ENCODE data around the gene TEX2. TPM values are rescaled to one million over a fixed set of nuclear protein-coding genes. Genes with fewer than 3 reads are reported as not detected.

TEX2 gene
- polyA plus RNA-seq, 1 of the 3 experiments (the other 2 are of a cell fraction): 24.0 TPM

DNA sequence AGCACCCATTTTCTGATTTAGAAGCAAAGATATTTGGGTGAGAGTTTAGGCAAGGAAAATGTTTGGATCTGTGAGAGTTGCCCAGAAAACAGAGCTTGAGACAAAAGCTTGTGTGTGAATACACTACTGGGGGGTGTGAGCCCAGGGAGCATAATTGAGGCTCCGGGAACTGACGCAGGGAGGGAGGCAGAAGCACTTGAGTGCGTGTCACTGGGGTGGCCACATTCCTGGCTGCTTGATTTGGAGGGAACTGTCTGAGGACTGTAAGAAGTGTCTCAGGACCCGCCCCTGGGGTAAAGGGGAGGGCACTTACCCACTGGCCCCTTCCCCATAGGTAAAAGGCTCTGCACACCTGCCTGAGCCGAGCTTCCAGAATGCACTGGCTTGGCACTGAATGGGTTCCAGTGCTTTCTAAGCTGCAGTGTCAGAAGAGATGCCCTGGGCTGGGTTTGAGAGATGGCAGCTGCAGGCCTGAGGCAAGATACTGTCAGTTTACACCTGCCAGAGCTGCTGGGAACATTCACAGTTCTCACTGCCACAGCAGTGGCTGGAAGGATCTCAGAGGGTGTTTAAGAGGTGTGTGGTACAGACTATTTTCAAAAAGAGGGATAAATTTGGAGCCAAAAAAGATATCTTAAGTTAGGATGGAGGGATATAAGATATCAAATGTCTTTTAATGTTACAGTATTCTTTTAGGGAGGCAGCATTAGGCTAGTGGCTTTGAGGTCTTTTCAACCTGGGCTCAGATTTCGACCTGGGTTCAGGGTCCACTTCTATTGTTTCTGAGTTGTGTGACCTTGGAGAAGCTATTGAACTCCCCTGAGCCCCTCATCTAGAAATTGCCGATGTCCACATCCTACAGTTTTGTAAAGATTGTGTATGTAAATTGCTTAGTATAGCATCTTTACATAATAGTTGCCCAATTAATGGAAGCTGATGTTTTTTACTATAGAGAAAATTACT is 6.9 kb upstream of the TEX2 start:
- CTCF ChIA-PET: interaction anchor here (1.0 to 5.1 kb wide), 11 partner anchors 11 to 351 kb away, joined by 3 to 32 read pairs (median 5); no protein-coding TSS in a partner anchor

GRCh38 chr17:64264891-64265290 is 1.8 kb upstream of the TEX2 start:
- Histone ChIP-seq H3K9me2 (no peaks in the 10 kb centered on the region), H4K20me1 (ENCODE audit: insufficient read depth) (peaks cover 7% of the 10 kb centered on the region; the same call in 1 of the 2 replicates), H2AFZ (ENCODE audit: low read depth) (no peak overlapping the region), H3K4me2 (no peak overlapping the region), H3K9me3 (no peaks in the 10 kb centered on the region), H3F3A (replicated peaks; ENCODE audit: insufficient read depth) (peaks cover 10% of the 10 kb centered on the region), H3K27ac (ENCODE audit: low read depth in 2 of 2, low read length in 1 of 2) (no peak overlapping the region), H3K27me3 (ENCODE audit: insufficient read depth) (no peaks in the 10 kb centered on the region), H3K4me3 (ENCODE audit: low read depth in 2 of 2, low read length in 1 of 2) (no peak overlapping the region), H3K4me1 (ENCODE audit: control insufficient read depth in 1 of 2, insufficient read depth in 2 of 2, low read depth in 1 of 2, low read length in 1 of 2) (peaks cover 15 to 32% of the 10 kb centered on the region in 2 experiments; a peak in 3 of 4 replicates), H3K9ac (no peak overlapping the region), H3K36me3 (replicated peaks in 1 of 2; ENCODE audit: control insufficient read depth in 1 of 2, insufficient read depth in 2 of 2, low read length in 1 of 2) (no peaks in the 10 kb centered on the region), H3K79me2 (ENCODE audit: insufficient read depth) (peaks cover 30% of the 10 kb centered on the region)
- CTCF ChIA-PET: interaction anchor here (1.0 kb wide), 1 partner anchor 119 kb away, joined by 4 read pairs; no protein-coding TSS in a partner anchor
- DNase-seq: no peak
- POLR2A ChIA-PET: no interaction called here
- WGBS (ENCODE audit: low lambda C conversion rate): 95% methylated on average over 3 of the region's 3 CpGs
- TF ChIP-seq YY1 (IDR thresholded peaks at IDR 0.05; ENCODE audit: low read depth) (no peak), RAD21 (IDR thresholded peaks at IDR 0.05; ENCODE audit: low read length) (no peak)

More for the DNA sequence above, 6.9 kb upstream of the TEX2 start:
- no peaks in the 10 kb centered on the region for H3K9me3 ChIP-seq
- no peak overlapping the region for H3K4me3 ChIP-seq (ENCODE audit: low read depth in 2 of 2, low read length in 1 of 2)
- no peak overlapping the region for H2AFZ ChIP-seq (ENCODE audit: low read depth)
- no peaks in the 10 kb centered on the region for H4K20me1 ChIP-seq (ENCODE audit: insufficient read depth)
- H3K27ac ChIP-seq (ENCODE audit: low read depth in 2 of 2, low read length in 1 of 2): no peak overlapping the region
- DNase-seq: peak; percentile 49
- WGBS (ENCODE audit: low lambda C conversion rate): 66% methylated on average over 6 of the region's 7 CpGs
- no peaks in the 10 kb centered on the region for H3K27me3 ChIP-seq (ENCODE audit: insufficient read depth)
- H3F3A ChIP-seq (replicated peaks; ENCODE audit: insufficient read depth): no peaks in the 10 kb centered on the region
- no peaks in the 10 kb centered on the region for H3K79me2 ChIP-seq (ENCODE audit: insufficient read depth)
- no peak overlapping the region for H3K9ac ChIP-seq
- H3K9me2 ChIP-seq: no peaks in the 10 kb centered on the region
- no peak overlapping the region for H3K4me2 ChIP-seq
- TF ChIP-seq TEAD4 (IDR thresholded peaks at IDR 0.05; ENCODE audit: borderline replicate concordance, insufficient read depth): no peak
- peak; percentile 44; the same call in 1 of the 2 replicates for TF ChIP-seq RCOR1 (IDR thresholded peaks at IDR 0.05; ENCODE audit: low read length)
- TF ChIP-seq FOXJ3 (CRISPR knock-in tag; IDR thresholded peaks at IDR 0.05): 0 out of 2 replicates have a peak, but pooled peaks have one; percentile 36
- TF ChIP-seq EP300 (IDR thresholded peaks at IDR 0.05; ENCODE audit: borderline replicate concordance in 1 of 2, low read depth in 1 of 2, low read length in 1 of 2): peak in 1 of 2 experiments; percentile 69; a peak in 1 of 4 replicates
- TF ChIP-seq, protein P1, sequence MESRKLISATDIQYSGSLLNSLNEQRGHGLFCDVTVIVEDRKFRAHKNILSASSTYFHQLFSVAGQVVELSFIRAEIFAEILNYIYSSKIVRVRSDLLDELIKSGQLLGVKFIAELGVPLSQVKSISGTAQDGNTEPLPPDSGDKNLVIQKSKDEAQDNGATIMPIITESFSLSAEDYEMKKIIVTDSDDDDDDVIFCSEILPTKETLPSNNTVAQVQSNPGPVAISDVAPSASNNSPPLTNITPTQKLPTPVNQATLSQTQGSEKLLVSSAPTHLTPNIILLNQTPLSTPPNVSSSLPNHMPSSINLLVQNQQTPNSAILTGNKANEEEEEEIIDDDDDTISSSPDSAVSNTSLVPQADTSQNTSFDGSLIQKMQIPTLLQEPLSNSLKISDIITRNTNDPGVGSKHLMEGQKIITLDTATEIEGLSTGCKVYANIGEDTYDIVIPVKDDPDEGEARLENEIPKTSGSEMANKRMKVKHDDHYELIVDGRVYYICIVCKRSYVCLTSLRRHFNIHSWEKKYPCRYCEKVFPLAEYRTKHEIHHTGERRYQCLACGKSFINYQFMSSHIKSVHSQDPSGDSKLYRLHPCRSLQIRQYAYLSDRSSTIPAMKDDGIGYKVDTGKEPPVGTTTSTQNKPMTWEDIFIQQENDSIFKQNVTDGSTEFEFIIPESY (IDR thresholded peaks at IDR 0.05; ENCODE audit: borderline replicate concordance, low read depth): no peak
- no peaks in the 10 kb centered on the region for H3K36me3 ChIP-seq (replicated peaks in 1 of 2; ENCODE audit: control insufficient read depth in 1 of 2, insufficient read depth in 2 of 2, low read length in 1 of 2)
- POLR2A ChIA-PET: interaction anchor here (1.5 kb wide), 1 partner anchor 125 kb away, joined by 5 read pairs; no protein-coding TSS in a partner anchor
- peaks cover 0 to 7% of the 10 kb centered on the region in 2 experiments; a peak in 1 of 4 replicates for H3K4me1 ChIP-seq (ENCODE audit: control insufficient read depth in 1 of 2, insufficient read depth in 2 of 2, low read depth in 1 of 2, low read length in 1 of 2)
